Activated CD8-positive, alpha-beta T cell treated with anti-CD3 and anti-CD28 coated beads, Interleukin-2, amount 10 ng/mL, durations not matched to agents 7 days and 5 days (primary cell): ENCODE data around the gene APLF. TPM values are rescaled to one million over a fixed set of nuclear protein-coding genes. Genes with fewer than 3 reads are reported as not detected.
A peak's percentile ranks its signal among the peaks of the same experiment; 100 is the strongest.

Source experiments
- ATAC-seq: fragments of 150-1000 bp; cut with Tn5 transposase; one replicate; pipeline ENCODE4 v1.10.0; 2021; ENCODE audit warnings: moderate library complexity
- CTCF ChIA-PET: fragments of 350-600 bp; sonication (Branson Sonifier 250); formaldehyde crosslinking; loops from one replicate; lab custom pipeline; 2021; ENCODE audit warnings: antibody characterized with exemption; lab: Charles Lee
- POLR2A ChIA-PET: fragments of 350-600 bp; sonication (Branson Sonifier 250); formaldehyde crosslinking; loops from one replicate; lab custom pipeline; 2021; ENCODE audit warnings: antibody characterized with exemption; lab: Charles Lee
- DNase-seq: peaks from one replicate; pipeline ENCODE4 v3.0.0-alpha.2; 2020
- H3K27ac Mint-ChIP-seq: one replicate; pipeline ENCODE4 v1.8.0; 2021; ENCODE audit warnings: mild to moderate bottlenecking, mixed read lengths
- H3K27me3 Mint-ChIP-seq: one replicate; pipeline ENCODE4 v1.8.0; 2021; ENCODE audit warnings: low read depth, mixed read lengths
- H3K36me3 Mint-ChIP-seq: one replicate; pipeline ENCODE4 v1.8.0; 2021; ENCODE audit warnings: low read depth, mixed read lengths
- H3K4me1 Mint-ChIP-seq: one replicate; pipeline ENCODE4 v1.8.0; 2021; ENCODE audit warnings: low read depth, mixed read lengths
- H3K4me3 Mint-ChIP-seq: one replicate; pipeline ENCODE4 v1.8.0; 2021; ENCODE audit warnings: mild to moderate bottlenecking, mixed read lengths
- H3K9me3 Mint-ChIP-seq: one replicate; pipeline ENCODE4 v1.8.0; 2022; ENCODE audit warnings: mixed read lengths; ENCODE audit not compliant: insufficient read depth
- total RNA-seq, 2 experiments: library from RNA; stranded (reverse); gene quantifications; one replicate each; pipeline ENCODE4 v1.2.3, GENCODE V29; 2021

APLF gene
- total RNA-seq, 2 experiments from 2014 or later, result 2.2 to 2.6 TPM

- DNase-seq, result peak; percentile 52
- peak overlapping the region; percentile 98 for H3K4me3 Mint-ChIP-seq
- no peaks in the 10 kb centered on the region for H3K27me3 Mint-ChIP-seq
- ChIA-PET POLR2A (interaction anchor here (0.6 to 2.1 kb wide), 2 partner anchors 200 to 460 kb away, joined by 3 to 6 read pairs; no protein-coding TSS in a partner anchor), CTCF (interaction anchor here (0.6 to 7.0 kb wide), 27 partner anchors 10 to 460 kb away, joined by 3 to 113 read pairs (median 7); no protein-coding TSS in a partner anchor)
- peaks cover 34% of the 10 kb centered on the region for H3K4me1 Mint-ChIP-seq
- H3K27ac Mint-ChIP-seq, result peak overlapping the region; percentile 92
- H3K36me3 Mint-ChIP-seq, result peaks cover 7% of the 10 kb centered on the region
- no peak for ATAC-seq
- no peaks in the 10 kb centered on the region for H3K9me3 Mint-ChIP-seq
Observed at GRCh38 chr2:68465081-68465916, 2.1 kb upstream of the APLF start.

DNA sequence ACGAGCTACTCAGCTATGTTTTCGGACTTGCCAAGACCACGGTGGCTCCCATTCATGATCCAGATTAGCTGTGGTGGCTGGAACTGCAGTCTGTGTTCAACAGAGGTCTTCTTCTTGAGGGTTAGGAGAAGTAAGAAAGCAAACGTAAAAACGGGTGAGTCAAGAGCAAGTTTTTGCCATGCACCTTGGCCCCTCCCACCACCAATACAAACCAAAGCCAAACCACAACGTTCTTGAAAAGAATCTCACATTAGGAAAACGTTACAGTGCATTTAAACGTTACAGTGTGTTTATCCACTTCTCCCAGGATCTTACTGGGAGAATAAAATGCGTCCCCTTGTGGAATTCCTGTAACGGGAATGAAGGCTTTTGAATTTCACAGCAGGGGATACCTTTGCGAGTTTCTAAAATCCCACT lies 1.0 kb upstream of the APLF start:
- ATAC-seq (peak; percentile 8), DNase-seq (peak; percentile 71)
- Mint-ChIP-seq H3K27me3 (no peaks in the 10 kb centered on the region), H3K36me3 (peaks cover 7% of the 10 kb centered on the region), H3K9me3 (no peaks in the 10 kb centered on the region), H3K4me3 (peak overlapping the region; percentile 98), H3K4me1 (peaks cover 34% of the 10 kb centered on the region), H3K27ac (peak overlapping the region; percentile 92)
- POLR2A ChIA-PET, result interaction anchor here (1.1 to 2.7 kb wide), 6 partner anchors 13 to 459 kb away, joined by 3 to 12 read pairs (median 4); no protein-coding TSS in a partner anchor
- CTCF ChIA-PET, result interaction anchor here (0.8 to 7.0 kb wide), 25 partner anchors 9 to 477 kb away, joined by 3 to 113 read pairs (median 6); no protein-coding TSS in a partner anchor

DNA sequence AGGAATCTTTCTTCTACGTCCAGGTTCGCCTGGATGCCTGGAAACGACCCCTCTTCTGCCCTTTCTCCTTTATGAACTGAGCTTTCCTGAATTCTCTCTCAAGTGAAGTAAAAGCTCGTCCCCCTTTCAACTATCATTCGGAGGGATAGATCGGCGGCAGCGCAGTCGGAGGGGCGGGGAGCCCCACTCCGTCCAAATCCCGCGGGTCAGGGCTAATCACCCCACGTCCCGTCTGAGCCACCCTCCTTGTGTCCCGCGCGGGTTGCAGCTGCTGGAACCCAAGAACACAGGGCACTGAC lies 658 bp upstream of the APLF start:
- ATAC-seq (no peak), DNase-seq (no peak)
- Mint-ChIP-seq H3K27ac (peak overlapping the region; percentile 92), H3K36me3 (peaks cover 7% of the 10 kb centered on the region), H3K27me3 (no peaks in the 10 kb centered on the region), H3K4me1 (peaks cover 34% of the 10 kb centered on the region), H3K4me3 (peak overlapping the region; percentile 98), H3K9me3 (no peaks in the 10 kb centered on the region)
- CTCF ChIA-PET, result interaction anchor here (0.8 to 7.0 kb wide), 24 partner anchors 9 to 476 kb away, joined by 3 to 113 read pairs (median 5); no protein-coding TSS in a partner anchor
- POLR2A ChIA-PET, result interaction anchor here (0.5 to 2.7 kb wide), 12 partner anchors 13 to 458 kb away, joined by 3 to 12 read pairs (median 4); partner anchors contain the start of gene PPP3R1

DNA sequence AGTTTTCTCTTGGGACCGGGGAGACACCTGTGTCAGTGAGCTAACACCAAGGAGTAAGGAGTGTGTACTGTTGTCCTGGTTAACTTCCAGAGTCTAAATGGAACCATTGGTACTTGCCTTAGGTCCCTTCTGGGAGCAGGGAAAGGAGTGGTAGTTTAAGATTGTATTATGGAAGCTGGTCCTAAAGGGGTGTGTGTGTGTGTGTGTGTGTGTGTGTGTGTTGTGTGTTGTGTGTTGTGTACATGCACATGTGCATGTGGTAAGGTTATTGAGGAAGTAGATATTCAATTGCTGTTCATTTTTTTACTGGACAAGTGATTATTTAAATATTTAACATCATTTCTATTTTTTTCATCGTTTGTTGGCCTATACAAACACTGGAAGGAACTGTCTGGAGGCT lies 1.4 kb downstream of the APLF start:
- ChIA-PET POLR2A (interaction anchor here (1.5 kb wide), 1 partner anchor 456 kb away, joined by 4 read pairs; no protein-coding TSS in a partner anchor), CTCF (interaction anchor here (0.6 to 7.0 kb wide), 9 partner anchors 20 to 1083 kb away, joined by 3 to 61 read pairs (median 5); no protein-coding TSS in a partner anchor)
- no peaks in the 10 kb centered on the region for H3K9me3 Mint-ChIP-seq
- H3K27ac Mint-ChIP-seq, result no peak overlapping the region
- DNase-seq, result no peak
- peaks cover 2% of the 10 kb centered on the region for H3K27me3 Mint-ChIP-seq
- H3K4me1 Mint-ChIP-seq, result peaks cover 34% of the 10 kb centered on the region
- H3K36me3 Mint-ChIP-seq, result peaks cover 7% of the 10 kb centered on the region
- peak overlapping the region; percentile 44 for H3K4me3 Mint-ChIP-seq
- ATAC-seq, result no peak

DNA sequence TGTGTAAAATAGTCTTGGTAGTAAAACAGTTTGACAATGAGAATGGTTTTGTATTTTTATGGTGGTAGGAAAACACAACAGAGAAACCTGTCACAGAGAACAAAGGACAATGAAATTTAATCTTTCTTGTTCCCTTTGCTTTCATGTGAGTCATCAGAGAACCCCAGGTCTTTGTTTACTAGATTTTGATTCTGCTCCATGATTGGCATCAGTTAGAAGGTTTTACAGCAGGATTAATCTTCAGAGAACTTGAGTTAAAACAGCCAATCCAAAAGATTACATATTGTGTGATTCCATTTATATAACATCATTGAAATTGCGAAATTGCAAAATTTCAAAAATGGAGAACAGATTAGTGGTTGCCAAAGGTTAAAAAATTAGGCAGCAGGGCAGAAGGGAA lies 2.5 kb downstream of the APLF start:
- peaks cover 29% of the 10 kb centered on the region for H3K4me1 Mint-ChIP-seq
- H3K4me3 Mint-ChIP-seq, result no peak overlapping the region
- H3K27ac Mint-ChIP-seq, result no peak overlapping the region
- ChIA-PET CTCF (interaction anchor here (1.0 to 4.6 kb wide), 5 partner anchors 19 to 474 kb away, joined by 3 to 26 read pairs (median 5); no protein-coding TSS in a partner anchor), POLR2A (no interaction called here)
- DNase-seq (no peak), ATAC-seq (no peak)
- peaks cover 2% of the 10 kb centered on the region for H3K27me3 Mint-ChIP-seq
- H3K9me3 Mint-ChIP-seq, result no peaks in the 10 kb centered on the region
- peaks cover 2% of the 10 kb centered on the region for H3K36me3 Mint-ChIP-seq

- ATAC-seq, result no peak
- ChIA-PET CTCF (interaction anchor here (0.8 to 1.3 kb wide), 2 partner anchors 124 to 305 kb away, joined by 3 read pairs; no protein-coding TSS in a partner anchor), POLR2A (no interaction called here)
- Mint-ChIP-seq H3K4me3 (no peak overlapping the region), H3K4me1 (peaks cover 16% of the 10 kb centered on the region), H3K36me3 (no peaks in the 10 kb centered on the region), H3K27me3 (peaks cover 2% of the 10 kb centered on the region), H3K9me3 (no peaks in the 10 kb centered on the region), H3K27ac (no peak overlapping the region)
- DNase-seq, result no peak
Observed at GRCh38 chr2:68471385-68471784, 4.0 kb downstream of the APLF start.

GRCh38 chr2:68472796-68473414 lies 5.5 kb downstream of the APLF start:
- H3K27ac Mint-ChIP-seq, result no peak overlapping the region
- no peaks in the 10 kb centered on the region for H3K36me3 Mint-ChIP-seq
- ChIA-PET CTCF (interaction anchor here (0.7 to 1.4 kb wide), 3 partner anchors 9 to 452 kb away, joined by 3 read pairs; no protein-coding TSS in a partner anchor), POLR2A (no interaction called here)
- no peak for DNase-seq
- no peak for ATAC-seq
- H3K27me3 Mint-ChIP-seq, result peaks cover 2% of the 10 kb centered on the region
- no peak overlapping the region for H3K4me3 Mint-ChIP-seq
- peaks cover 13% of the 10 kb centered on the region for H3K4me1 Mint-ChIP-seq
- no peaks in the 10 kb centered on the region for H3K9me3 Mint-ChIP-seq

- ChIA-PET POLR2A (no interaction called here), CTCF (interaction anchor here (0.7 to 1.6 kb wide), 3 partner anchors 8 to 13 kb away, joined by 3 to 4 read pairs (median 4); partner anchors contain the start of genes APLF and FBXO48)
- Mint-ChIP-seq H3K27ac (no peak overlapping the region), H3K36me3 (no peaks in the 10 kb centered on the region), H3K27me3 (peaks cover 2% of the 10 kb centered on the region), H3K4me3 (no peak overlapping the region), H3K9me3 (no peaks in the 10 kb centered on the region), H3K4me1 (peaks cover under 1% of the 10 kb centered on the region)
- ATAC-seq (no peak), DNase-seq (no peak)
Observed at GRCh38 chr2:68475110-68475509, 7.7 kb downstream of the APLF start.

GRCh38 chr2:68475576-68475975 lies 8.2 kb downstream of the APLF start:
- CTCF ChIA-PET, result interaction anchor here (0.7 to 1.6 kb wide), 3 partner anchors 9 to 13 kb away, joined by 3 to 4 read pairs (median 4); partner anchors contain the start of genes APLF and FBXO48
- no peaks in the 10 kb centered on the region for H3K36me3 Mint-ChIP-seq
- H3K9me3 Mint-ChIP-seq, result no peaks in the 10 kb centered on the region
- no peak overlapping the region for H3K27ac Mint-ChIP-seq
- no peaks in the 10 kb centered on the region for H3K4me1 Mint-ChIP-seq
- DNase-seq (no peak), ATAC-seq (no peak)
- POLR2A ChIA-PET, result no interaction called here
- H3K4me3 Mint-ChIP-seq, result no peak overlapping the region
- peaks cover 2% of the 10 kb centered on the region for H3K27me3 Mint-ChIP-seq

DNA sequence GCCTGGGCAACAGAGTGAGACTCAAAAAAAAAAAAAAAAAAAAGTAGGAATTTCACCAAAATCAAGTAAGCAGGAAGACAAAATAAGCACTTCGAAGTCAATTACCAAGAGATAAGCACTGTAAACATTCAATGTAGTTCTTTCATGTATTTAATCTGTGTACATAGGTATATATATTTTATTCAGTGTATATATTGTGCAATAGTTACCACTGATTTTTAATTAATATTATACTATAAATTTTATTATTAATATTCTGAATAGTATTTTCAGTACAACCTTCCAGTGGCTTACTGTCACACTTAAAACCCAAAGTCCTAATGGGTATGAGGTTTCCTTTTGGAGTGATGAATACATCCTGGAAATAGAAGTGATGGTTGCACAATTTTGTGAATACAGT lies 9.1 kb downstream of the APLF start:
- CTCF ChIA-PET, result no interaction called here
- DNase-seq (no peak), ATAC-seq (no peak)
- Mint-ChIP-seq H3K9me3 (no peaks in the 10 kb centered on the region), H3K4me1 (no peaks in the 10 kb centered on the region), H3K27me3 (peaks cover 2% of the 10 kb centered on the region), H3K4me3 (no peak overlapping the region), H3K27ac (no peak overlapping the region), H3K36me3 (no peaks in the 10 kb centered on the region)
- POLR2A ChIA-PET, result no interaction called here

DNA sequence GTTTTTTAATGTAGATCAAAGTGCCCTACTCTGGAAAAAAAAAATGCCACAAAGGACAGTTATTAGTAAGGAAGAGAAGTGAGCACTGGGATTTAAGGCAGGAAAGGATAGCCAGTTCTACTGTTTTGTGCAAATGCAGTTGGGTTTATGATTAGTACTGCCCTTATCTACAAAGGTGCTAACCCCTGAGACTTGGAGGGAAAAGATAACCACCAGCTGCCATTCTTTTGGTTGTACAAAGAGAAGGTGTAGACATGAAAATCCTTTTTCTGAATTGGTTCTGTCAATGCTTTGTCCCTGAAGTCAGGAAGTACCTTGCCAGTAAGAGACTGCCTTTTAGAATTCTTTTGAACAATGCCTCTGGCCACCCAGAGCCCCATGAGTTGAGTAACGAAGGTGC lies 11.3 kb downstream of the APLF start:
- POLR2A ChIA-PET, result no interaction called here

More for the DNA sequence above, 11.3 kb downstream of the APLF start:
- Mint-ChIP-seq H3K4me1 (no peaks in the 10 kb centered on the region), H3K27ac (no peak overlapping the region), H3K4me3 (no peak overlapping the region), H3K9me3 (no peaks in the 10 kb centered on the region), H3K27me3 (no peaks in the 10 kb centered on the region), H3K36me3 (no peaks in the 10 kb centered on the region)
- ATAC-seq, result no peak
- DNase-seq, result no peak
- CTCF ChIA-PET, result interaction anchor here (1.1 to 3.3 kb wide), 2 partner anchors 9 to 15 kb away, joined by 4 to 15 read pairs; no protein-coding TSS in a partner anchor
